ENCODE results near the gene TSSK2. TPM values are rescaled to one million over a fixed set of nuclear protein-coding genes. Genes with fewer than 3 reads are reported as not detected.

TSSK2 gene
- total RNA-seq, 1 experiment from 2014 or later = not detected

DNA sequence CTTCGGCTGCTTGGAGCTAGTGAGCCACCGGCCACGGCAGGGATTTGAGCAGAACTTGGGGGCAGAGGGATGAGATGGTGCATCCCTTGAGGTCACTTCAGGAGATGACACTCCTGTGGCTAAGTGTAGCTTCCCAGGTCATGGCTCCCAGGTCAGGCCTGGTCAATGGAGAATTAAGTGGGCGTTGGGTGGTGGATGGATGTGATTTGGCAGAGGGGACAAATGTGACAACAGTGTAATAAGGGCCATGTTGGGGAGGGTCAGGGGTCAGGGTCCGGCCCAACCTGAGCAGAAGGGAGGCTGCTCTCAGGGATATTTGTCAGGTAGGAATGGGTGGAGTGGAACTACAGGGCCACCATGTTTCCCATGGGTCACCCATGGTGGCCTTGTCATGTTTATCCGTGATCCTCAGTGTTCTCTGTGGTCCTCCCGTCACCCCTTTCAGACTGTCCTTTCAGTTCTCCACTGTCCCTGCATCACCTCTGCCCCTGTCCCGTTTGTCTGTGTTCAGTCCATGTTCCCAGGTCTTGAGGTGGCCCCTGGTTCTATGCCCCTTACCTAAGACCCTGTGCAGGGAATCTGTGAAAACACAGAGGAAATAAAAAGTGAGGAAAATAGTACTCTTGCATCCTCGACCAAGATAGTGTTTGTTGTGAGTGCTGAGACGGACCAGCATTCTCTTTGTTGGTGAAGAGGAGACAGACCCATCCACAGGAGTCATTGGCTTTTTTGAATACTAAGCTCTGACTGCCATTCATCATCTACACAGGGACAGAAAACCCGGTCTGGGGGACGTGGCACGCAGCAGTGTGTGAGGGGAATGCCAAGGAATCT lies 41.3 kb downstream of the TSSK2 start:
- peaks cover 5% of the 10 kb centered on the region; the same call in 1 of the 2 replicates for H3K27me3 ChIP-seq
- no peaks in the 10 kb centered on the region for H3K9me3 ChIP-seq (replicated peaks)

DNA sequence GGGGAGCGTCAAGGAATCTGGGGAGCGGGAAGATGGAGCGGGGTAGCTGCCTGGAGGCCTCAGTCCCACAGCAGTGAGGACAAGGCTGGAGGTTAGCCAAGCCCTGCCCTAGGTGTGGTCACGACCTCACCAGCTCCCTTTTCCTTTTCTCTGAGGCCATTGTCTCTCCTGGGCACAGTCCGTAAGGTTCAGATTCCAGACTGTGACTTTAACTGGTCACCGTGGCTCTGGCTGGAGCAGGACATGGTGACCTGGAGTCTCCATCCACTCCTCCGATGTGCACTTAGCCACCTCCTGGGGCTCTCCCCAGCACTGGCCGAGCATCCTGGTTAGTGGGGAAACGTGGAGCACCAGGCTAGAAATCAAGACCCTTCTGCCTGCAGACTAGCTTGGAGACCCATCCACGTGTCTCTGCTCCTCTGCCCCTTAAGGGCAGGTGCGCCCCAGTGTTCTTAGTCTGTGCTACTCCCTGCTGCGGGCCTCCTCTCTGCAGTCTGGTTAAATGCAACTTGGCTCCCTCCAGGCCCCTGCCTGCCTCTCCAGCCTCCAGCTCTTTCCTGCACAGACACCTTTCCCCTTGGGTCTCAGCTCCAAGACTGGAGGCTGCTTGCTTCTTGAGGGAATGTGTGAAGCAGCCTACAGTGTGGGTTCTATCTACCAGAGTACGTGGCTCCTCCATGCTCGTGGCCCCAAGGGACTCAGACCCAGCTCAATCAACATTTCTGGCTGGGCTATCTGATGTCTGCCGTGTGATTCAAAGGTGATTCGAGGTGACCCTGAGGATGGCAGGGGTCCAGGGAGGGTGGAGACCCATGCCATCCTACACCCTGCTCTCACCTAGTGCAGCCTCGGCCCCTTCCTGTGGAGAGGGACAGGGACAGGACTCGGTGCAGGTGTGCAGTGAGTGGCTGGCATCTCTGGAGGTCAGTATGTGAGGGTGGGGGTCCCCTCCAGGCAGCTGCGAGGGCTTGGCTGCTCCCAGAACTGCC lies 42.2 kb downstream of the TSSK2 start:
- Histone ChIP-seq H3K4me1 (peaks cover 14% of the 10 kb centered on the region; the same call in 1 of the 2 replicates), H3K27me3 (peaks cover 5% of the 10 kb centered on the region; the same call in 1 of the 2 replicates), H3K27ac (no peak overlapping the region), H3K9me3 (replicated peaks) (no peaks in the 10 kb centered on the region), H3K4me3 (no peak overlapping the region), H3K36me3 (no peaks in the 10 kb centered on the region)
- DNase-seq = no peak

More for the DNA sequence above, 41.3 kb downstream of the TSSK2 start:
- Histone ChIP-seq H3K4me3 (peak overlapping the region; percentile 95), H3K36me3 (no peaks in the 10 kb centered on the region), H3K4me1 (peaks cover 14% of the 10 kb centered on the region; the same call in 1 of the 2 replicates), H3K27ac (peak overlapping the region; percentile 83)
- DNase-seq = no peak

DNA sequence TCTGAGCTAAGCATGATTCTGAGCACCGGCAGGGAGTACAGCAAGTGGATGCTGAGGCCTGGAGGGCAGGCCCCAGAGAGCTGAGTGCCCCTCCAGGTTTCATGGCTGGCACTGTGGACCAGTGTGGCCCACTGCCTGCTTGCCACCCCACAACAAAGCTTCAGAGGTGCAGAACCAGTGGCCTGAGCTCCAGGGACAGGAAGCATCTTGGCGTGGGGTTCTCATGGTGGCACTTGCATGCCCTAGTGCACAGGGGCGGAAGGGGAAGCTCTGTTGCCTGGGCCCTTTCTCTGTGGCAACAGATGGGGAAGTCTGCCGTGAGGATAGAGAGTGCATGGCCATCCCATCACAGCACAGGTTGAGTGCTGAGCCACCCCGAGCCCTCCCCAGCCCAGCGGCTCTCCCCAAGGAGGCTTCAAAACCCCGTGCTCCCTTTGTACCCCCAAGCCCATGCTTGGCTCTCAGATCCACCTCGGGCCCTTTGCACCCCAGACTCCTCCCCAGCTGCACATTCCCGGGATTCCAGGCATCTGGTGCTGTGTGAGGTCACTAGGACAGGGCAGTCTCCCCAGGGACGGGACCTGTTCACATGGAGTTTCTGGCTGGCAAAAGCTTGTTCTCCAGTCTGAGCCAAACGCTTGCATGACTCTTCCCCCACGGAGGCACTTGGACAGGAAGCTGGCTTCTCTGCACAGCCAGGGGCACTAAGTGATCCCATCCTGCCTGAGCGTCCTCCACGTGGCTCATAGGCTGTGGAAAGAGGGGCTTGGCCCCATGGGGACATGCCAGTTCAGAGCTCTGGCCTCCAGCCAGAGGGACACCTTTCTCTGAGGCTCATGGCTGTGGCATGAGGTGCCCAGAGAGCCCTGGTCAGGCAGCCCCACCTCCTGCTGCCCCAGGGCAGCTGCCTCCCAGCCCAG lies 43.3 kb downstream of the TSSK2 start:
- peak; percentile 28 to 66 for DNase-seq
- H3K9me3 ChIP-seq (replicated peaks) = no peaks in the 10 kb centered on the region
- no peak overlapping the region for H3K4me3 ChIP-seq
- no peak overlapping the region for H3K27ac ChIP-seq
- no peaks in the 10 kb centered on the region for H3K36me3 ChIP-seq
- peaks cover 14% of the 10 kb centered on the region; the same call in 1 of the 2 replicates for H3K4me1 ChIP-seq
- peaks cover 4% of the 10 kb centered on the region; the same call in 1 of the 2 replicates for H3K27me3 ChIP-seq

DNA sequence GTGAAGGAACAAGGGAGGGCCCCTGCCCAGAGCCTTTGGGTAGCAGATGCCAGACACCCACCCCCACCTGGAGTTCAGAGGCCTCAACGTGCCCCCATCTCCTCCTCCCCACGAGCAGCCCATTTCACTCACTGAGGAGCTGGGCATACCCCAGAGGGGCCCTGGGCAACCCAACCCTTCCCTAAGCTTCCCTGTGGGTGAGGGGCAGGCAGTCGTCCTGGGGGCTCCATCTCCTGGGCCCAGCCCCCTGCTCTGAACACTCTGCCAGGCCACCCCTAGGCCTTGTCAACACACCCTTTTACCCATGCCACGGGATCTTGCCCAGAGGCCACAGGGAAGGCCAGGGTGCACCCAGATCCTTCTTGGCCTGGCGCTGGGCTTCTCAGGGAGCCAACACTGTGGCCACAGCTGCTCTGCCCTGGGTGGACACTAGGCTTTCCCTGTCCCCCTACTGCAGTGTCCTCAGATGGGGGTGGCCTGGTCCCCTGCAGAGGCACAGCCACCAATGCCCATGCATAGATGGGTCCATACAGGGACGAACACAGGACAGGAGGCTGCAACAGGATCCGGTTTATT lies 44.0 kb downstream of the TSSK2 start:
- Histone ChIP-seq H3K4me1 (peaks cover 14% of the 10 kb centered on the region; the same call in 1 of the 2 replicates), H3K27ac (no peak overlapping the region), H3K36me3 (no peaks in the 10 kb centered on the region), H3K4me3 (no peak overlapping the region), H3K9me3 (replicated peaks) (no peaks in the 10 kb centered on the region), H3K27me3 (no peaks in the 10 kb centered on the region)
- DNase-seq = no peak

DNA sequence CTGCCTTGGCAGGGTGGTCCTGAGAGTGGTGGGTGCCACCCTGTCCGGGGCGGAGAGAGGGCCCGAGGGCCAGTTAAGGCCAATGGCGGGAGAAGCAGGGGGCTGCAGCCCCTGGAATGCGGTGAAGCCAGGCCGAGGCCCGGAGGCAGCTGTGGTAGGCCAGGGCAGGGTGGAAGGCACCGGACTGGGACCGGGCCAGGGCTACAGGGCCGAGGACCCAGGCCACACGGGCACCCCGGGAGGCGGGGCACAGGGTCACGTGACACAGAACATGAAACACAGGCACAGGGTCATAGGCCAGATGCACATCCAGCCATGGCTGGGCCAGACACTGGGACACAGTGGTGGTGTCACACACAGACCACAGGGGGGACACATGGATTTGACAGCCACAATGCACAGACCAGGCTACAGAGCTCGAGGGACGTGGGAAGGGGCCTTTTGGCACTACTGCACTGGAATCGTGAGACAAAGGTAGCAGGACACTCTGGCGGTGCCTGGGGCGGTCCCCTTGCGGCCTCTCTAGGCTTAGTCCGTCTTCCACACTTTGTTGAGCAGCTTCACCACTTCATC lies 44.6 kb downstream of the TSSK2 start:
- no peak for DNase-seq
- Histone ChIP-seq H3K4me3 (no peak overlapping the region), H3K4me1 (peaks cover 14% of the 10 kb centered on the region; the same call in 1 of the 2 replicates), H3K36me3 (no peaks in the 10 kb centered on the region), H3K27ac (no peak overlapping the region), H3K27me3 (no peaks in the 10 kb centered on the region), H3K9me3 (replicated peaks) (no peaks in the 10 kb centered on the region)

DNA sequence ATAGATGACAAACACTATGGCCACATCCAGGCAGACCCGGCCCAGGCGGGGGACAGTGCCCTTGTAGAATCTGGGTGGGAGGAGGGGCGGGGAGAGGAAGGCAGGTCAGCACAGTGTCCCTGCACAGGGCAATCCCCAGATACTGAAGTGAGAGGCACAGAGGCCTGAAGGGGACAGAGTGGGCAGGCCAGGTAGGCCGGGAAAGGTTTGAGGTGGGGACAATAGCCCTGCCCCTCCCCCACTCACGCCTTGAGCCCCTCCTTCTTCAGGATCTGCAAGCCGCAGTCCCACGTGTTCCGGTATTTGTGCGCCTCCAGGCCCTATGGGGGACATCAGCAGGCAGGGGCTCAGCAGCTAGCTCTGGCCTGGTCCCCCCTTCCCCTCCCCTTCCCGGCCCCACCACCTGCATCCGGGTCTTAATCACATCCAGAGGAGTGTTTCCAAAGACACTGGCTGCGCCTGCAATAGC lies 45.1 kb downstream of the TSSK2 start:
- Histone ChIP-seq H3K36me3 (no peaks in the 10 kb centered on the region), H3K27me3 (no peaks in the 10 kb centered on the region), H3K4me1 (peaks cover 14% of the 10 kb centered on the region; the same call in 1 of the 2 replicates), H3K9me3 (replicated peaks) (no peaks in the 10 kb centered on the region), H3K27ac (no peak overlapping the region), H3K4me3 (no peak overlapping the region)
- DNase-seq = no peak

DNA sequence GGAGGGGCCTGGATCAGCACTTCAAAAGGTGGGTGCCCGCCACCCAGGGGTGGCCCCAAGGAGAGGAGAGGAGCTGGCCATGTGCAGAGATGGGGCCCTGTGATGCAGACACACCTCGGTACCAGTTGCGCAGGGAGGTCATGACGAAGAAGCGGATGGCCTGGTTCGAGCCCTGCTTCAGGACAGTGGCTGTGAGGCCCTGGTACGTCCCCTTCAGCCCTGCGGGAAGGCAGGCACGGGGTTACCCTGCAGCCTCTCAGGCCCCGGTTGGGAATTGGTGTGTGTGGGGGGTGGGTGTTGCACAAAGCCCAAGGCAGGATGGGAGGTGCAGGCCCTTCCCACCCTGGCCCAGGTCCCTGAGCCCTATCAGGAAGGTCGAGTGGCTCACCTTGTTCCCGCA lies 45.6 kb downstream of the TSSK2 start:
- no peak for DNase-seq
- no peaks in the 10 kb centered on the region for H3K9me3 ChIP-seq (replicated peaks)
- no peaks in the 10 kb centered on the region for H3K27me3 ChIP-seq
- no peak overlapping the region for H3K27ac ChIP-seq
- no peaks in the 10 kb centered on the region for H3K36me3 ChIP-seq
- no peak overlapping the region for H3K4me3 ChIP-seq
- H3K4me1 ChIP-seq = peaks cover 14% of the 10 kb centered on the region; the same call in 1 of the 2 replicates

DNA sequence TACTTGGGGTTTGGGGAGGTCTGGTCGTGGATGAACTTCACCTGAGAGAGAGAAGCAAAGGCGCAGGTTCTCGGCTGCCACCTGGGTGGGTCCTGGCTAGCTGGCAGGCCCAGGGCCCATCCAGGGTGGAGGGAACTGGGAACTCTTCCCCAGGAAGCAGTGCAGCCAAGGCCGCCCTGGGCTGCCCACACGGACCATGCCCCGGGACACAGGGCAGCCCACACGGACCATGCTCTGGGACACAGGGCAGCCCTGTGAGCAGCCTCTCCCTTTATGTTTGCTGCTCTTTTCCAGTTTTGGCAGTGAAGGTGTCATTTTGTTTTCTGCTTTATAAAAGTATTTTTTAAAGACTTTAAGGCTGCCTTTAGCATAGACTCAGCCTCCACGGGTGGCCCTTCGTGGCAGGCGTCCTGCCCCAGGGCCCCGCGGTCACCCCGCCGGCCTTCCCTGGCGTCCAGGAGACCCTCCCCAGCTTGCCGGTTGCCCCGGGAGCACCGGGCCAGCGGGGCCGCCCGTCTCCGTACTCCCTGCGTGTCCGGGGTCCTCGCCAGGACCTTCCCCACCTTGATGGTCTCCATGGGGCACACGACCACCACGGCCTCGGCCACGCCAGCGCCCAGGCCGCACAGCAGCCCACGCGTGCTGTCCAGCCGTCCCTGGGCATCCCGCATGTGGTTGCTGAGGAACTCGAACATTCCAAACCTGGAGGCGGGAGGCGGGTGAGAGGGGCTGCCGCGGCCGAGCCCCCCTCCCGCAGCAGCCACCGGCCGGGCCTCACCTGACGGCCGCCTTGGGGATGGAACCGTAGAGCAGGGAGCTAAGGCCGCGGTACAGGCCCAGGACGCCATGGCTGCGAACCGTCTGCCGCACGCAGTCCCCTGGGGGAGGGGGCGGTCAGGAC lies 46.3 kb downstream of the TSSK2 start:
- H3K9me3 ChIP-seq (replicated peaks) = no peaks in the 10 kb centered on the region
- H3K27ac ChIP-seq = peak overlapping the region; percentile 38; the same call in 1 of the 2 replicates
- peaks cover 14% of the 10 kb centered on the region; the same call in 1 of the 2 replicates for H3K4me1 ChIP-seq
- H3K27me3 ChIP-seq = no peaks in the 10 kb centered on the region
- no peak for DNase-seq
- H3K4me3 ChIP-seq = peak overlapping the region; percentile 92
- H3K36me3 ChIP-seq = no peaks in the 10 kb centered on the region

DNA sequence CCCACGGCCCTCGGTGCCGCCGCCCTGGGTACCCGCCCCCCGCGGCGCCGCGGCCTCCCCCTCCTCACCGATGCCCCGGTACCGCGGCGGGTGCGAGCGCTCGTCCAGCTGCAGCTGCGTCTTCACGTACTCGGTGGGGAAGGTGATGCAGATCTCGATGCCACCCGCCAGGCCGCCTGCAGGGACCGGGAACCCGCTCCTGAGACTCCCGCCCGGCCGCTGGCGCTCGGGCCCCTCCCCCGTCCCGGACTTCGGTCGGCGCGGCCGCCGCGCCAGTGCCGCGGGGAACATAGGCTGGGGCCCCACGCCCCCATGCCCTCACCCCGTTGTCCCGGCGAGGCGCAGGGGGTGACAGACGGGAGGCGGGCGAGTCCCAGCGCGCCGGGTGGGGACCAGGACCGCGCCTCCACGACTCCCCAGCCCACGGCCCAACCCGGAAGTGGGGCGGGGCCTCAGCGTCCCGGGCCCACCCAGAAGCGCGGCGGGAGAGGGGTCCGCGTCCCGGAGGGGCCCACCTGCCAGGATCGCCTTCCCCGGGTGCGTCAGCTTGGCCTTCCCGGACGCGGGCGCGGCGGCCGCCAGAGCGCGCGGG lies 47.1 kb downstream of the TSSK2 start:
- Histone ChIP-seq H3K9me3 (replicated peaks) (no peaks in the 10 kb centered on the region), H3K27ac (peak overlapping the region; percentile 38; the same call in 1 of the 2 replicates), H3K27me3 (no peaks in the 10 kb centered on the region), H3K4me1 (peaks cover 10% of the 10 kb centered on the region; the same call in 1 of the 2 replicates), H3K4me3 (peak overlapping the region; percentile 92), H3K36me3 (no peaks in the 10 kb centered on the region)
- peak in 1 of 2 experiments; percentile 49 for DNase-seq

DNA sequence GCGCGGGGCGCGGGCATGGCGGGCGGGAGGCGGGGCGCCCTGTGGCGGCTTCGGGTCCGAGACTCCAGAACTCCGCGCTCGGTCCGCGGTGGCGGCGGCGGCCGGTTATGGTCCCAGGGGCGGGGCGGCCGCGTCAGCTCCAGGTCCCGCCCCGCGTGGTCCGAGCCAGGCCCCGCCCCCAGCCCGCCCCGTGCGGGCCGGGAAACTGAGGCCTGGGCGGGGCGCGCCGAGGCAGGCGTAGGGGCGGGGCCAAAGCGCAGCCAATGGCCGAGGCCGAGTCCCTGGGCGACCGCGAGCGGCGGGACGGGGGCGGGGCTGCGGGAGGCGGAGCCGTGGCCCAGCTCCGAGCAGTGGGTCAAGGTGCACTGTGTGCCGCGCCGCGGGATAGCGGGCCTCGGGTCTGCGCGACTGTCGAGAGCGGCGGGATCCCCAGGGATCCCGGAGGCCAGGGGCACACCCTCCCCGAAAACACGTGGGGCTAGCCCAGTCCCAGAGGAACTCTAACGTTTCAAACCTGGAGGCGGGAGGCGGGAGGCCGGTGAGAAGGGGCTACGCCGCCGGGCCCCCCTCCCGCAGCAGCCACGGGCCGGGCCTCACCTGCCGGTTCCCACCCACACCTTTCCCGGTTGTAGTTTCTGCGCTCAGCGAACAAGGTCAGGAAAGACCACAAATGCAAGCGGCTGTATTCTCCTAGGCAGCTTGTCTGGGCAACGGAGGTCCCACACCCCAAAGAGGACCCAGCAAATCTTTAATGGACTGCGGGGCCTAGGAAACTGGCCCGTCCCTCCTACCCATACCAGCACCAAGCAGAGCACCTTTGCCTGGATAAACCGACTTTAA lies 47.8 kb downstream of the TSSK2 start, which contains the start of gene SLC25A1:
Gene SLC25A1, minus strand, starts transcription at position 80 of the 840 bp plus-strand sequence. Its CDS starts 63 bp downstream, at position 17.
- Histone ChIP-seq H3K27ac (peak within 1 kb of the TSS; percentile 38; the same call in 1 of the 2 replicates), H3K9me3 (replicated peaks) (no peaks in the 10 kb centered on the region), H3K4me3 (peak within 1 kb of the TSS; percentile 92), H3K27me3 (no peaks in the 10 kb centered on the region), H3K4me1 (peaks cover 10% of the 10 kb centered on the region; the same call in 1 of the 2 replicates), H3K36me3 (no peaks in the 10 kb centered on the region)
- peak; percentile 84 to 89 for DNase-seq

DNA sequence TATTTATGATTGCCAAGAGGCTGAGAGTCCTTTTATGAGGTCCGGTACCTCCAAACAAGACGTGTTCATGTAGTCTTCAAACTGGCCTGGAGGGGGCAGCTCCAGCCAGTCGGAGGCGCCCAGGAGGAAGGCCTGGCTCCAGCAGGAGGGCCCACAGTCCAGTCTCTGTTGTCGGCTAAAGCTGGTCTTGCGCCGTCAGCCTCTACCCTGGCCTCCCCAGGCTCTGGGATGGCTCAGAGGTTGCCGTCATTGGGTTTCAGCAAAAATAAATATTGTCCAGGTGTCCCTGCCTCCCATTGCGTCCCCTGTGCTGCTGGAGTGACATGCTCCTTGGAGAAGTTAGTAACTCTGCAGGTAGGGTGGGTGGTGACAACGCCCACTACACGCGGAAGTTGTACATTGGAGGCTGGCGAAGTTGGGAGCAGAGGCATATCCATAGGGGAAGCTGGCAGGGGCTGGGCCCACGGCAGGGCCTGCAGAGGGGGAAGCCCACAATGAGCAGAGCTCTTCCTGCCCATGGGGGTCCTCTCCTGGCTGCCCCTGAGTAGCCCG lies 48.5 kb downstream of the TSSK2 start:
- DNase-seq = peak; percentile 82 to 88
- Histone ChIP-seq H3K36me3 (no peaks in the 10 kb centered on the region), H3K27ac (no peak overlapping the region; the same call in 1 of the 2 replicates), H3K4me1 (peaks cover 4% of the 10 kb centered on the region; the same call in 1 of the 2 replicates), H3K27me3 (no peaks in the 10 kb centered on the region), H3K4me3 (peak overlapping the region; percentile 92), H3K9me3 (replicated peaks) (no peaks in the 10 kb centered on the region)

Measured in SJCRH30 (cell line).